SK-N-SH (cell line): ENCODE measurements around the gene FHOD3. TPM values are rescaled to one million over a fixed set of nuclear protein-coding genes. Genes with fewer than 3 reads are reported as not detected.

Experiments used
- CTCF ChIA-PET: fragments of 300-600, 350-600 bp; formaldehyde crosslinking; extraction: SDS; loops from one replicate; lab custom pipeline; 2021; lab: Yijun Ruan, JAX
- POLR2A ChIA-PET: fragments of 350-600 bp; sonication (Branson Sonifier 250); formaldehyde crosslinking; extraction: SDS; loops from one replicate; lab custom pipeline; 2020; ENCODE audit warnings: antibody characterized with exemption, inconsistent platforms; lab: Yijun Ruan, JAX
- DNase-seq: peaks from one replicate; pipeline ENCODE4 v3.0.0; 2012
- H2AFZ ChIP-seq: fragments of 200-600 bp; sonication (generic); 2 replicates; pipeline ENCODE4 v1.8.1; 2016; ENCODE audit warnings: antibody characterized with exemption, mild to moderate bottlenecking, low read depth
- H3F3A ChIP-seq: fragments of 200-600 bp; sonication (generic); replicated peaks from 2 replicates; pipeline ENCODE3; 2016; ENCODE audit warnings: antibody characterized with exemption, mild to moderate bottlenecking; ENCODE audit not compliant: insufficient read depth
- H3K27ac ChIP-seq, 2 experiments: fragments of 200-500 bp in 1 of 2; fragments of 200-600 bp in 1 of 2; sonication (Bioruptor generic) in 1 of 2; sonication (generic), shearing (Covaris generic) in 1 of 2; 2 replicates each; pipeline versions ENCODE4 v1.5.1 to v1.6.1; 2014 to 2016; ENCODE audit warnings: low read depth in 2 of 2, inconsistent platforms in 1 of 2, low read length in 1 of 2, mild to moderate bottlenecking in 1 of 2, mixed read lengths in 1 of 2
- H3K27me3 ChIP-seq: fragments of 200-600 bp; sonication (generic), shearing (Covaris generic); 2 replicates; pipeline ENCODE4 v1.6.1; 2016; ENCODE audit warnings: mixed run types; ENCODE audit not compliant: insufficient read depth
- H3K36me3 ChIP-seq, 2 experiments: fragments of 200-500 bp in 1 of 2; fragments of 200-600 bp in 1 of 2; sonication (Bioruptor generic) in 1 of 2; sonication (generic) in 1 of 2; replicated peaks in 1 of 2; 2 replicates each; pipeline versions ENCODE3 to v1.5.1; 2014 to 2016; ENCODE audit warnings: low read length in 1 of 2, mild to moderate bottlenecking in 1 of 2; ENCODE audit not compliant: insufficient read depth in 2 of 2, control insufficient read depth in 1 of 2
- H3K4me1 ChIP-seq, 2 experiments: fragments of 200-500 bp in 1 of 2; fragments of 200-600 bp in 1 of 2; sonication (Bioruptor generic) in 1 of 2; sonication (generic), shearing (Covaris generic) in 1 of 2; 2 replicates each; pipeline versions ENCODE4 v1.5.1 to v1.6.1; 2014 to 2016; ENCODE audit warnings: low read depth in 1 of 2, low read length in 1 of 2, mixed run types in 1 of 2; ENCODE audit not compliant: insufficient read depth in 2 of 2, control insufficient read depth in 1 of 2
- H3K4me2 ChIP-seq: fragments of 200-600 bp; sonication (generic), shearing (Covaris generic); 2 replicates; pipeline ENCODE4 v1.6.1; 2017; ENCODE audit warnings: mixed run types
- H3K4me3 ChIP-seq, 2 experiments: fragments of 200-500 bp in 1 of 2; fragments of 200-600 bp in 1 of 2; sonication (Bioruptor generic) in 1 of 2; sonication (generic), shearing (Covaris generic) in 1 of 2; 2 replicates each; pipeline versions ENCODE4 v1.5.1 to v1.8.1; 2014 to 2016; ENCODE audit warnings: low read depth in 2 of 2, inconsistent platforms in 1 of 2, low read length in 1 of 2, mild to moderate bottlenecking in 1 of 2, mixed read lengths in 1 of 2, moderate library complexity in 1 of 2
- H3K79me2 ChIP-seq: fragments of 200-600 bp; sonication (generic); 2 replicates; pipeline ENCODE4 v1.8.1; 2017; ENCODE audit warnings: mild to moderate bottlenecking; ENCODE audit not compliant: insufficient read depth
- H3K9ac ChIP-seq: fragments of 200-600 bp; sonication (generic); 2 replicates; pipeline ENCODE4 v1.6.1; 2017; ENCODE audit warnings: mixed run types
- H3K9me2 ChIP-seq: fragments of 200-600 bp; sonication (generic); 2 replicates; pipeline ENCODE4 v1.6.1; 2017; ENCODE audit warnings: mixed run types
- H3K9me3 ChIP-seq: fragments of 200-600 bp; sonication (generic); 2 replicates; pipeline ENCODE4 v1.6.1; 2017; ENCODE audit warnings: mixed run types, mild to moderate bottlenecking, moderate library complexity
- H4K20me1 ChIP-seq: fragments of 200-600 bp; sonication (generic); 2 replicates; pipeline ENCODE4 v1.6.1; 2017; ENCODE audit warnings: mild to moderate bottlenecking, mixed run types; ENCODE audit not compliant: insufficient read depth
- CHD2 ChIP-seq: fragments of 150-350 bp; IDR thresholded peaks from 2 replicates; pipeline ENCODE4 v1.6.1; 2018; ENCODE audit warnings: low read length; ENCODE audit not compliant: partially characterized antibody
- EP300 ChIP-seq, 2 experiments: IDR thresholded peaks; 2 replicates each; pipeline versions ENCODE4 v1.4.0 to v1.6.1; 2012; ENCODE audit warnings: borderline replicate concordance in 1 of 2, low read depth in 1 of 2, low read length in 1 of 2
- FOSL2 ChIP-seq: IDR thresholded peaks from 2 replicates; pipeline ENCODE4 v1.4.0; 2012; ENCODE audit warnings: low read depth, mild to moderate bottlenecking, moderate library complexity, borderline replicate concordance
- FOXJ3 ChIP-seq: sonication (generic); formaldehyde crosslinking; IDR thresholded peaks from 2 replicates; pipeline ENCODE4 v1.5.1; 2020; ENCODE audit warnings: mild to moderate bottlenecking, missing genetic modification reagents
- GABPA ChIP-seq: IDR thresholded peaks from 2 replicates; pipeline ENCODE4 v1.4.0; 2012; ENCODE audit warnings: low read depth, mild to moderate bottlenecking
- GATA2 ChIP-seq: sonication (generic); formaldehyde crosslinking; IDR thresholded peaks from 2 replicates; pipeline ENCODE4 v1.5.0; 2020; ENCODE audit warnings: mild to moderate bottlenecking, missing genetic modification reagents
- MEF2A ChIP-seq: IDR thresholded peaks from 2 replicates; pipeline ENCODE4 v1.4.0; 2012; ENCODE audit warnings: low read depth, borderline replicate concordance
- PBX3 ChIP-seq: IDR thresholded peaks from 2 replicates; pipeline ENCODE4; 2012
- RAD21 ChIP-seq: IDR thresholded peaks from 2 replicates; pipeline ENCODE4 v1.6.1; 2012; ENCODE audit warnings: mild to moderate bottlenecking, low read length
- RCOR1 ChIP-seq: fragments of 150-350 bp; IDR thresholded peaks from 2 replicates; pipeline ENCODE4 v1.6.1; 2017; ENCODE audit warnings: antibody characterized with exemption, low read length
- REST ChIP-seq: IDR thresholded peaks from 2 replicates; pipeline ENCODE4 v1.6.1; 2012; ENCODE audit warnings: mild to moderate bottlenecking, low read depth, low read length, moderate library complexity
- RXRA ChIP-seq: IDR thresholded peaks from 2 replicates; pipeline ENCODE4 v1.4.0; 2012; ENCODE audit warnings: low read depth, mild to moderate bottlenecking, borderline replicate concordance
- SIN3A ChIP-seq: IDR thresholded peaks from 2 replicates; pipeline ENCODE4 v1.6.1; 2012; ENCODE audit warnings: low read depth, mild to moderate bottlenecking, low read length, moderate library complexity, borderline replicate concordance
- WGBS: methylation state at CpG from one replicate; pipeline ENCODE4 v1.1.6; 2017; ENCODE audit warnings: low lambda C conversion rate; 5-methylcytosine and 5-hydroxymethylcytosine counted together
- polyA plus RNA-seq, 3 experiments: library from polyadenylated mRNA; depleted of rRNA; stranded (reverse); fragments of >200 nt; gene quantifications; 2 replicates each; pipeline ENCODE4 v1.2.3, GENCODE V29; 2012
- TF ChIP-seq, protein P1 (sequence below): IDR thresholded peaks from 2 replicates; pipeline ENCODE4 v1.4.0; 2012; ENCODE audit warnings: low read depth
- TF ChIP-seq, protein P2 (sequence below): IDR thresholded peaks from 2 replicates; pipeline ENCODE4 v1.4.0; 2012; ENCODE audit warnings: low read depth, borderline replicate concordance

The FHOD3 gene
- polyA plus RNA-seq, 1 of the 3 experiments (the other 2 are of a cell fraction): 10.9 TPM

DNA sequence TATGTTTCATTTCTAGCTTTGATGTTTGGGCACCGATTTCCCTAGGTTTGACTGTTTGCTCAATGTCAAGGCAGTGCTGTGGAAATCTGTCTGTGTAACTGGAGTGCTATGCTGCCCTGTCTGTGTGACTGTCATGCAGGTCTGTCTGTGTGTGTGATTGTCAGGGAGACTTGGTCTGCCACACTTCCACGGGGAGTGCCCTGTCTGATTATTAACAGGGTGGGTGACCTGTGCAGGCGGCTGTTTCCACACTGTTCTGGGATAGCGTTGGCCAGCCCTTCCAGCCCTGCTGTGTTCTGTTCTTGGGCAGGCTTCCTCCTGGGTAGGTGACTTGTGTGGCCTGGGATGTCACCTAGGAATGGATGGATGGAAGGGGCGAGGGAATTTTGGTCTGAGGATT lies 85.3 kb downstream of the FHOD3 start:
- no peak overlapping the region for H3K9ac ChIP-seq
- CTCF ChIA-PET: interaction anchor here (1.3 kb wide), 1 partner anchor 189 kb away, joined by 3 read pairs; no protein-coding TSS in a partner anchor

GRCh38 chr18:36386150-36386920 lies 88.8 kb downstream of the FHOD3 start:
- Histone ChIP-seq H3K79me2 (no peaks in the 10 kb centered on the region), H3F3A (no peaks in the 10 kb centered on the region), H3K4me3 (no peak overlapping the region), H3K4me1 (peaks cover 0 to 71% of the 10 kb centered on the region in 2 experiments; a peak in 2 of 4 replicates), H3K9me2 (no peaks in the 10 kb centered on the region), H3K36me3 (no peaks in the 10 kb centered on the region), H3K9me3 (no peaks in the 10 kb centered on the region), H3K27me3 (no peaks in the 10 kb centered on the region), H2AFZ (no peak overlapping the region), H4K20me1 (no peaks in the 10 kb centered on the region), H3K27ac (peak overlapping the region in 1 of 2 experiments; percentile 75; a peak in 2 of 4 replicates), H3K9ac (no peak overlapping the region), H3K4me2 (no peak overlapping the region)
- POLR2A ChIA-PET: no interaction called here
- no peak for DNase-seq
- CTCF ChIA-PET: interaction anchor here (1.0 to 1.1 kb wide), 2 partner anchors 8 to 10 kb away, joined by 3 read pairs; no protein-coding TSS in a partner anchor
- WGBS: 68% methylated on average over 10 of the region's 10 CpGs
- TF ChIP-seq RCOR1 (no peak), GATA2 (no peak), FOXJ3 (no peak), REST (no peak), RXRA (no peak), EP300 (IDR thresholded peaks at IDR 0.05; ENCODE audit: borderline replicate concordance in 1 of 2, low read depth in 1 of 2, low read length in 1 of 2) (no peak), PBX3 (no peak)
- TF ChIP-seq, protein P1, sequence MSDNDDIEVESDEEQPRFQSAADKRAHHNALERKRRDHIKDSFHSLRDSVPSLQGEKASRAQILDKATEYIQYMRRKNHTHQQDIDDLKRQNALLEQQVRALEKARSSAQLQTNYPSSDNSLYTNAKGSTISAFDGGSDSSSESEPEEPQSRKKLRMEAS: no peak

More for the DNA sequence above, 85.3 kb downstream of the FHOD3 start:
- Histone ChIP-seq H3K27ac (peak overlapping the region in 1 of 2 experiments; percentile 97; a peak in 2 of 4 replicates), H2AFZ (no peak overlapping the region), H3F3A (no peaks in the 10 kb centered on the region), H3K36me3 (no peaks in the 10 kb centered on the region), H3K79me2 (no peaks in the 10 kb centered on the region), H3K4me2 (no peak overlapping the region), H3K9me3 (no peaks in the 10 kb centered on the region)
- POLR2A ChIA-PET: interaction anchor here (1.9 kb wide), 1 partner anchor 85 kb away, joined by 5 read pairs; the partner anchor contains the start of gene FHOD3
- DNase-seq: no peak
- 64% methylated on average over 5 of the region's 5 CpGs for WGBS
- TF ChIP-seq RAD21: no peak
- TF ChIP-seq RXRA: no peak
- TF ChIP-seq GATA2: no peak
- no peak for TF ChIP-seq SIN3A
- TF ChIP-seq GABPA: no peak
- TF ChIP-seq MEF2A: no peak
- TF ChIP-seq, protein P2, sequence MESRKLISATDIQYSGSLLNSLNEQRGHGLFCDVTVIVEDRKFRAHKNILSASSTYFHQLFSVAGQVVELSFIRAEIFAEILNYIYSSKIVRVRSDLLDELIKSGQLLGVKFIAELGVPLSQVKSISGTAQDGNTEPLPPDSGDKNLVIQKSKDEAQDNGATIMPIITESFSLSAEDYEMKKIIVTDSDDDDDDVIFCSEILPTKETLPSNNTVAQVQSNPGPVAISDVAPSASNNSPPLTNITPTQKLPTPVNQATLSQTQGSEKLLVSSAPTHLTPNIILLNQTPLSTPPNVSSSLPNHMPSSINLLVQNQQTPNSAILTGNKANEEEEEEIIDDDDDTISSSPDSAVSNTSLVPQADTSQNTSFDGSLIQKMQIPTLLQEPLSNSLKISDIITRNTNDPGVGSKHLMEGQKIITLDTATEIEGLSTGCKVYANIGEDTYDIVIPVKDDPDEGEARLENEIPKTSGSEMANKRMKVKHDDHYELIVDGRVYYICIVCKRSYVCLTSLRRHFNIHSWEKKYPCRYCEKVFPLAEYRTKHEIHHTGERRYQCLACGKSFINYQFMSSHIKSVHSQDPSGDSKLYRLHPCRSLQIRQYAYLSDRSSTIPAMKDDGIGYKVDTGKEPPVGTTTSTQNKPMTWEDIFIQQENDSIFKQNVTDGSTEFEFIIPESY: no peak
- no peak for TF ChIP-seq PBX3
- no peak for TF ChIP-seq CHD2
- TF ChIP-seq FOSL2: no peak
- TF ChIP-seq, all 33 proteins: peak for 0
- H3K27me3 ChIP-seq: no peaks in the 10 kb centered on the region
- no peaks in the 10 kb centered on the region for H4K20me1 ChIP-seq
- H3K4me1 ChIP-seq: peaks cover 0 to 69% of the 10 kb centered on the region in 2 experiments; a peak in 2 of 4 replicates
- no peaks in the 10 kb centered on the region for H3K9me2 ChIP-seq
- H3K4me3 ChIP-seq: no peak overlapping the region
